ENCODE data around the gene RASA3.
"Not testable (repeated sequence)": the region's sequence is repeated elsewhere in the genome, so short reads cannot be mapped to it uniquely, and the experiment has no call there.

The RASA3 gene

GRCh38 chr13:114002771-114003321 lies 129.6 kb downstream of the RASA3 start:
- no peak for DNase-seq (ENCODE audit: low read depth)

DNA sequence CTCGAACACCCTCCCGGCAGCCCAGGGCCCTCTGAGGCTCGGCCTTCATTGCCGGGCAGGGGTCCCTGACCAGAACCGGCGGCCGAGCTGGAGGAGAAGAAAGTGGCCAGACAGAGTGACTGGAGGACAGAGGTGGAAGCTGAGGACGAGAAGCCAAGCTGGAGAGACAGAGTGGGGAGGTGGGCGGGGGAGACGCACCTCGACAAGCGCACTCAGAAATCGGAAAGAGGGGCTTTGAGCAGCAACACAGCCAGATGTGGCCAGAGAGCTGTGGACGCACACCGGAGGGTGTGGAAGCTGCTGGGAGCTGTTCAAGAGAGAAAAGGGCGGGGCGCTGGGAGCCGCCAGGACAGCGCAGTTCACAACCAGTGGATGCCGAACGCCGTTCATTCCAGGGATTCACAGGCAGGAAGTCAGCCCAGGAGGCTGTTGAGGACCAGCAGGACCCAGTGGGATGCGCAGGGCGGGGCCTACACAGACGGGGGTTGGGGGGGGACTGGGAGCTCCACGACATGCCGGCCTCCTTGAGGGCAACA lies 130.3 kb downstream of the RASA3 start:
- DNase-seq (ENCODE audit: low read depth), result no peak

DNA sequence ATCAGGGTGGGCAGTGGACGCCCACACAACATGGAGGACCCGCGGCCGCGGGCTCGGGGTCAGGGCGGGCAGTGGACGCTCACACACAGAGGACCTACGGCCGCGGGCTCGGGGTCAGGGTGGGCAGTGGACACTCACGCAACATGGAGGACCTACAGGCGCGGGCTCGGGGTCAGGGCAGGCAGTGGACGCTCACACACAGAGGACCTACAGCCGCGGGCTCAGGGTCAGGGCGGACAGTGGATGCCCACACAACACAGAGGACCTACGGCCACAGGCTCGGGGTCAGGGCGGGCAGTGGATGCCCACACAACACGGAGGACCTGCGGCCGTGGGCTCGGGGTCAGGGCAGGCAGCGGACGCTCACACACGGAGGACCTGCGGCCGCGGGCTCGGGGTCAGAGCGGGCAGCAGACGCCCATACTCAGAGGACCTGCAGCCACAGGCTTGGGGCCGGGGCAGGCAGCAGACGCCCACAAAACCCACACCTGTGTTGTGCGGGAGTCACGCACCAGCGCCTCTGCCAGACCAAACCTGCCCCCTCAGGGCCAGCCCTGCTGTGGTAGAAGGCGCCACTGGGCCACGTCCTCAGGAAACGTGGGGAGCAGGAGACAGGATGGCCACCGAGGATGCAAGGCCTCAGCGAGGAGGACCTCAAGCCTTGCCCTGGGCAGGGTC lies 131.0 kb downstream of the RASA3 start:
- no peak for DNase-seq (ENCODE audit: low read depth)

GRCh38 chr13:114000151-114001040 lies 132.0 kb downstream of the RASA3 start:
- DNase-seq (ENCODE audit: low read depth), result no peak

- no peak for DNase-seq (ENCODE audit: low read depth)
These were observed 132.9 kb downstream of the RASA3 start for GRCh38 chr13:113999618-113999910.

DNA sequence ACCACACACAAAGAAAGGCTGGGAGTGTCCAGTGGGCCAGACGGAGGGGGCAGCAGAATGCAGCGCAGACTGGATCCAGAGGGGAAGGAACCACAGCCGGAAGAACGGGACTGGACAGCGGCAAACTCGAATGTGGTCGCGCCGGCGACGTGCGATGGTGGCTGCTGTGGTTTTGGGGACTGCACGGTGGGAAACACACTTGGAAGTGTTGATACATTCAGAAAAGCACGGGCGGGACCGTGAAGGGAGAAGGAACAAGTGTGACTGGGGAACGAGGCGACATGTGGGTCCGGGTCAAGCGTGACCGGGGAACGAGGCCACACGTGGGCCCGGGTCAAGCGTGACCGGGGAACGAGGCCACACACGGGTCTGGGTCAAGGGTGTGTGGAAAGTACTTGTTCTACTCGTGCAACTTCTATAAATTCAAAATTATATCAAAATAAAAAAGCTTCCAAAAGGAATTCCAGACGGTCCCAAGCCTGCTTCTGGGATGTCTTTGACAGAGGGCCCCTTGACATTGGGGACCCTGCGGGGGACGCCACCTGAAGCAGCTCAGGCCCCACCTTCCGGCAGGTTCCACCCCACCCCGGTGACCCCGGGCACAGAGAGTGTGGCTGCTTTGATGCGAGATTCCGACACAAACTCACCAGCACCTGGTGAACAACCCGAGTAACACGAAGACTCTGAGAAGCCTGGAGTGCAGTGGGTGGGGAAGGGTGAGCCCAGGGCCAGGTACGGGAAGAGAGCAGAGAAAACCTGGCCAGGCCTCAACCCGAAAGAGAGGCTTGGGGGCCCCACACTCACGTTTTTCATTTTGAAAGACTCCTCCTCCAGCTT lies 133.4 kb downstream of the RASA3 start:
- no peak for DNase-seq (ENCODE audit: low read depth)

GRCh38 chr13:113997845-113998751 lies 134.3 kb downstream of the RASA3 start:
- no peak for DNase-seq (ENCODE audit: low read depth)

DNA sequence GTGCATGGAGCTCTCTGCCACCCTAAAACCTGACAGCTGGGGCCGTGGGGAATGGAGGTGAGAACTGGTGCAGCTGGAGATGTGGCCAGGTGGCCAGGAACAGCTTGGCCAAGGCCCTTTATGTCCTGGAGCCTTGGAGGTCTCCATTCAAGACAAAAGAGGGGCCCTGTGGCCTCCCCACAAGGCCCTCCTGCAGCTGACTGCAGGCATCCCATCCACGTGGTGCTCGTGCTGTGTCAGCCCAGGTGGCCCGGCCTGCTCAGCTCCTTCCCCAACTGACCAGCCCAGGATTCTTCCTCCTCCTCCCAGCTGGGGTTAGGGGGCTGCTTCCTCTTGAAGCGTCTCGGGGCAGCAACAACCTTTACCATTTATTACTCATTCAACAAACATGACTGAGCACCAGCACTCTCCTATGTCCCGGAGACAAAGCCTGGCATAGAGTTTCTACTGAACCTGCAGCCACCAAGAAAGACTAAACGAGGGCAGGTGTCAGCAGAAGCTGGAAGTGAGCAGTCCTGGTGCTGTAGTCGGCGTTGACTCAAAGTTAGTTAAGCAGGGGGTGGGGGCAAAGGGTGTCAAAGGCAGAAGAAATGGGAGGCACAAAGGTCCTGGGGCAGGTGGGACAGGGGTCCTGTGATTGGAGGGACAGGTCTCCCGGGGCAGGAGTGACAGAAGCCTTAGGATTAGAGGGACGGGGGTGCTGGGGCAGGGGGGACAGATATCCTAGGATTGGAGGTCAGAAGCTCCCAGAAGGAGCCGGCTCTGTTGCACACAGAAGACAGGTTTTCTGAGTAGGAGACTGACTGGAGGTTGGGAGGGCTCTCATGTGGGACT lies 135.3 kb downstream of the RASA3 start:
- no peak for DNase-seq (ENCODE audit: low read depth)

DNA sequence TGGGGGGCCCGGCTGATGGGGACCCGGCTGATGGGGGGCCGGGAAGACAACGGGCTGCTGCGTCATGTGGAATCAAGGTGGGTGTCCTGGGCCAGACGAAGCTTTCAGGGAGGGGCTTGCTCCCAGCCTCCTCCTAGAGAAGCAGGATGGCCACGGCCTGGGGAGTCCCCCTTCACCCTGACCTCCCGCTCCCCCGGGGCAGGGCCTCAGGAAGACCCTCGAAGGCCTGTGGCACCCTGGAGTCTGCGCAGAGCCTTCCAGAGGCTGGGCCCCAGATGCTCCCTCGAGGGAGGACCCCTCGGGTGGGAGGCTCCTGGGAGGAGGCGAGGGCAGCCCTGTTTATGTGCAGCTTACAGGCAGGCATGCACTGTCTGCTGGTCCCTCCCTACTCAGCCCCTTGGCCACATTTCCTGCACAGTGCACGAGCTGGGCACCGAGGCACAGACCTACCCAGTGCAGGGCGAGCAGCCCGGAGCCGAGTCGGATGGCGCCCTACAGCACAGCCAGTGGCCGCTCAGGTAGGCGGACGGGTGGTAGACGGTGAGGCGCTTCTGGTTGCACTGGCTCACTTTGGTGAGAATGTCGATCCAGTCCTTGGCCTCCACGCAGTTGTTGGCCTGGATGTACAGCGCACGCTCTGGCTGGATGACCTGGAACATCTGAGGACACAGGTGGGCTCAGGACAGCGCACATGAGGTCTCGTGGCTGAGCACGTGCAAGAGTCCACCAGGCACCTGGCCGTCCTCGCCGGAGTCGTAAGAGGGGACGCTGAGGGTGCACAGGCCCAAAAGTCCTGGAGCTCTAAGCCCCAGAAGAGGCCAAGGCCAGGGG lies 136.1 kb downstream of the RASA3 start:
- DNase-seq (ENCODE audit: low read depth), result no peak

GRCh38 chr13:113995051-113995601 lies 137.3 kb downstream of the RASA3 start:
- no peak for DNase-seq (ENCODE audit: low read depth)

DNA sequence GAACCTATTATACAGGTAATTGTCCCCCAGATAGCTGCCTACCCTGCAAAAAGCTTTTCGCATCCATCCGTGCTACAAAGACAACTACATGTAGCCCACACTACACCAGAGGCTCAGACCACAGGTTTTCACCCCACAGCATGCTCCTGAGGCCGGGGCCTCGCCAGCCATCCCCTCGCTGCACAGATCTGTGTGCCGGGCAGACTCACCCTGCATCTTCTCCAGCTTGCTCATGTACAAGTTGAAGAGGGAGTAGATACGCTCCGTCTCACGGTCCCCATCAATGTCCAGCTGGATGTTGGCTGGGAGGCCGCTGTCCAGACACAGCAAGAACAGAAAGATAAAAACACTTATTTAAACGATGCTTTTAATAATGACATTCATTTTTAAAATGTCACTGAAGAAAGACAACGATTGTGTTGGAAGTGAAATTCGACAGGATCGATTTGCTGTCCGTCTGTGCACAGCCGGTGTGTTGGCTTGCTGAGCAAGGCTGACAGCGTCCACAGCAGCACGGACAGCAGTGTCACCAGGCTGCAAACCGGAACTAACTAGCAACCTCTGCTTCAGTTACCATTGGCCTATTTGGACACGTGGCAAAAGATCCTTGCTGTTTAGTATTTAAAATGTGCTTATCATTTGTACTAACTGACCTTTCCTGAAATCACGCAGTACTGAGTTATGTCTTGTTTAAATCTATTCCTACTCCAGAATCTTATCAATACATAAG lies 140.0 kb downstream of the RASA3 start:
- no peak for DNase-seq (ENCODE audit: low read depth)

- no peak for DNase-seq (ENCODE audit: low read depth)
These were observed 140.7 kb downstream of the RASA3 start for GRCh38 chr13:113991676-113992179.

DNA sequence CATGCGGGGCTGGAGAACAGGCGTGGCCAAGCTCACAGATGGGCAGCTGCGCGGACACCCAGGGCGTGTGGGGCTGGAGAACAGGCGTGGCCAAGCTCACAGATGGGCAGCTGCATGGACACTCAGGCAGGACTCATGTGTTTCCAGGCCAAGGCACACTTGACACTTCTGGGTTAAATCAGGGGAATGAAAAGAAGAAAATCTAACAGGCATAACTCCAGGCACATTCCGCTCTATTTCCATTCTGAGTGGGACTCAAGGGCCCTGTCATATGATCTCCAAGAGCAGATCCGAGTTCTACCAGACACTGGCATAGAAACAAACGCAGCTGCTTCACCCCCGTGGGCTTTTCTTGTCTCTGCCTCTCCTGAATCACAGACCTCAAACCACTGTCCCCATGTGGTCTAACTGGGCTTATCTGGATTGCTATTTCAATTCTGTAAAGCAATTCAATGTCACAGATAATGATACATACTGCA lies 141.2 kb downstream of the RASA3 start:
- no peak for DNase-seq (ENCODE audit: low read depth)

GRCh38 chr13:113990321-113990837 lies 142.0 kb downstream of the RASA3 start:
- no peak for DNase-seq (ENCODE audit: low read depth)

GRCh38 chr13:113989585-113990300 lies 142.7 kb downstream of the RASA3 start:
- DNase-seq (ENCODE audit: low read depth), result no peak

DNA sequence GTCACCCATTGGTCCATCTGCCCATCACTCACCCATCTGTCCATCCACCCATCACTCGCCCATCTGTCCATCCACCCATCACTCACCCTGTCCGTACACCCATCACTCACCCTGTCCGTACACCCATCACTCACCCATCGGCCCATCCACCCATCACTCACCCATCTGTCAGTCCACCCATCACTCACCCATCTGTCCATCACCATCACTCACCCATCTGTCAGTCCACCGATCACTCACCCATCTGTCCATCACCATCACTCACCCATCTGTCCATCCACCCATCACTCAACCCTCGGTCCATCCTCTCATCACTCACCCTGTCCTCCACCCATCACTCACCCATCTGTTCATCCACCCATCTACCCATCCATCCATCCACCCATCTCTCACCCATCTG lies 143.6 kb downstream of the RASA3 start:
- DNase-seq (ENCODE audit: low read depth), result not testable (repeated sequence)

GRCh38 chr13:113982296-113982661 lies 150.1 kb downstream of the RASA3 start:
- no peak for DNase-seq (ENCODE audit: low read depth)

Measured in non-pigmented ciliary epithelial cell (primary cell).